ENCODE results near the gene DHRSX. TPM values are rescaled to one million over a fixed set of nuclear protein-coding genes. Genes with fewer than 3 reads are reported as not detected.

Gene DHRSX
- total and polyA plus RNA-seq, 2 donors (not counting 1 experiment from before 2014, with no cell fraction given), result 23.7 to 25.6 TPM

- Histone ChIP-seq H3K4me3 (replicated peaks in 1 of 4; ENCODE audit: control extremely low read depth in 1 of 4, insufficient read depth in 1 of 4, low read depth in 3 of 4, low read length in 4 of 4) (no peak overlapping the region), H3K9me3 (ENCODE audit: control insufficient read depth, insufficient read depth, low read depth, low read length) (no peaks in the 10 kb centered on the region), H3K36me3 (ENCODE audit: control insufficient read depth, insufficient read depth, low read length) (no peaks in the 10 kb centered on the region), H3K27ac (ENCODE audit: insufficient read depth, low read length) (no peak overlapping the region), H3K79me2 (ENCODE audit: control insufficient read depth, insufficient read depth, low read length) (no peaks in the 10 kb centered on the region), H2AFZ (ENCODE audit: low read length) (no peak overlapping the region), H3K4me2 (ENCODE audit: extremely low read depth, insufficient read depth, low read length) (no peak overlapping the region), H3K4me1 (ENCODE audit: control insufficient read depth, extremely low read depth, insufficient read depth, low read length) (no peaks in the 10 kb centered on the region), H3K27me3 (ENCODE audit: control insufficient read depth, insufficient read depth, low read length) (no peaks in the 10 kb centered on the region), H3K9ac (ENCODE audit: insufficient read depth, low read length) (no peak overlapping the region), H4K20me1 (ENCODE audit: control insufficient read depth, extremely low read depth, insufficient read depth, low read length) (no peaks in the 10 kb centered on the region)
- no peak for DNase-seq (ENCODE audit: low read depth in 2 of 2)
- no peak for TF ChIP-seq EZH2 (IDR thresholded peaks at IDR 0.05; ENCODE audit: low read length, missing control alignments)
- no peak for TF ChIP-seq CTCF (conservative IDR thresholded peaks at IDR 0.05 in 1 of 2, IDR thresholded peaks at IDR 0.05 in 1 of 2; ENCODE audit: low read depth in 1 of 2, low read length in 2 of 2)
These were observed 88.6 kb downstream of the DHRSX start for GRCh38 chrX:2412131-2412530.

- Histone ChIP-seq H2AFZ (ENCODE audit: low read length) (no peak overlapping the region), H3K79me2 (ENCODE audit: control insufficient read depth, insufficient read depth, low read length) (no peaks in the 10 kb centered on the region), H3K36me3 (ENCODE audit: control insufficient read depth, insufficient read depth, low read length) (no peaks in the 10 kb centered on the region), H3K9me3 (ENCODE audit: control insufficient read depth, insufficient read depth, low read depth, low read length) (no peaks in the 10 kb centered on the region), H3K27ac (ENCODE audit: insufficient read depth, low read length) (no peak overlapping the region), H3K4me3 (replicated peaks in 1 of 4; ENCODE audit: control extremely low read depth in 1 of 4, insufficient read depth in 1 of 4, low read depth in 3 of 4, low read length in 4 of 4) (no peak overlapping the region), H3K27me3 (ENCODE audit: control insufficient read depth, insufficient read depth, low read length) (no peaks in the 10 kb centered on the region), H3K9ac (ENCODE audit: insufficient read depth, low read length) (no peak overlapping the region), H4K20me1 (ENCODE audit: control insufficient read depth, extremely low read depth, insufficient read depth, low read length) (no peaks in the 10 kb centered on the region), H3K4me1 (ENCODE audit: control insufficient read depth, extremely low read depth, insufficient read depth, low read length) (no peaks in the 10 kb centered on the region), H3K4me2 (ENCODE audit: extremely low read depth, insufficient read depth, low read length) (no peak overlapping the region)
- no peak for TF ChIP-seq CTCF (conservative IDR thresholded peaks at IDR 0.05 in 1 of 2, IDR thresholded peaks at IDR 0.05 in 1 of 2; ENCODE audit: low read depth in 1 of 2, low read length in 2 of 2)
- no peak for TF ChIP-seq EZH2 (IDR thresholded peaks at IDR 0.05; ENCODE audit: low read length, missing control alignments)
- no peak for DNase-seq (ENCODE audit: low read depth in 2 of 2)
These were observed 90.3 kb downstream of the DHRSX start for GRCh38 chrX:2410279-2411020.

GRCh38 chrX:2409796-2410195, 91.0 kb downstream of the DHRSX start:
- H3K36me3 ChIP-seq (ENCODE audit: control insufficient read depth, insufficient read depth, low read length), result no peaks in the 10 kb centered on the region

More at GRCh38 chrX:2409796-2410195, 91.0 kb downstream of the DHRSX start:
- Histone ChIP-seq H3K27ac (ENCODE audit: insufficient read depth, low read length) (no peak overlapping the region), H3K79me2 (ENCODE audit: control insufficient read depth, insufficient read depth, low read length) (no peaks in the 10 kb centered on the region), H3K9me3 (ENCODE audit: control insufficient read depth, insufficient read depth, low read depth, low read length) (no peaks in the 10 kb centered on the region), H4K20me1 (ENCODE audit: control insufficient read depth, extremely low read depth, insufficient read depth, low read length) (no peaks in the 10 kb centered on the region), H3K9ac (ENCODE audit: insufficient read depth, low read length) (no peak overlapping the region), H3K4me2 (ENCODE audit: extremely low read depth, insufficient read depth, low read length) (no peak overlapping the region), H3K27me3 (ENCODE audit: control insufficient read depth, insufficient read depth, low read length) (no peaks in the 10 kb centered on the region), H3K4me1 (ENCODE audit: control insufficient read depth, extremely low read depth, insufficient read depth, low read length) (no peaks in the 10 kb centered on the region), H3K4me3 (replicated peaks in 1 of 4; ENCODE audit: control extremely low read depth in 1 of 4, insufficient read depth in 1 of 4, low read depth in 3 of 4, low read length in 4 of 4) (no peak overlapping the region), H2AFZ (ENCODE audit: low read length) (no peak overlapping the region)
- no peak for TF ChIP-seq CTCF (conservative IDR thresholded peaks at IDR 0.05 in 1 of 2, IDR thresholded peaks at IDR 0.05 in 1 of 2; ENCODE audit: low read depth in 1 of 2, low read length in 2 of 2)
- TF ChIP-seq EZH2 (IDR thresholded peaks at IDR 0.05; ENCODE audit: low read length, missing control alignments), result no peak
- no peak for DNase-seq (ENCODE audit: low read depth in 2 of 2)
